Liver (tissue), 9 donors: Measurements from ENCODE around the gene F13A1. TPM values are rescaled to one million over a fixed set of nuclear protein-coding genes. Genes with fewer than 3 reads are reported as not detected.

Experiments used
- DNase-seq: peaks from one replicate; pipeline ENCODE4 v3.0.0-alpha.2; 2017; ENCODE audit warnings: low spot score
- H3K27ac ChIP-seq, 2 donors: one replicate each; pipeline ENCODE4 v1.7.0; 2013; ENCODE audit warnings: inconsistent platforms in 2 of 2, low read length in 2 of 2, control low read depth in 1 of 2, low read depth in 1 of 2, mild to moderate bottlenecking in 1 of 2
- H3K27me3 ChIP-seq, 4 donors: one replicate each; pipeline versions ENCODE4 v1.6.1 to v1.7.0; 2013; ENCODE audit warnings: low read length in 3 of 4, inconsistent platforms in 1 of 4, mild to moderate bottlenecking in 1 of 4, moderate library complexity in 1 of 4; ENCODE audit not compliant: control insufficient read depth in 4 of 4, insufficient read depth in 4 of 4
- H3K36me3 ChIP-seq, 4 donors: one replicate each; pipeline versions ENCODE4 v1.6.1 to v1.7.0; 2013; ENCODE audit warnings: low read length in 3 of 4, mild to moderate bottlenecking in 3 of 4, low read depth in 1 of 4, moderate library complexity in 1 of 4; ENCODE audit not compliant: control insufficient read depth in 4 of 4, insufficient read depth in 3 of 4
- H3K4me1 ChIP-seq, 4 donors: one replicate each; pipeline versions ENCODE4 v1.6.1 to v1.7.0; 2013; ENCODE audit warnings: low read length in 3 of 4, mild to moderate bottlenecking in 3 of 4, moderate library complexity in 1 of 4; ENCODE audit not compliant: control insufficient read depth in 4 of 4, insufficient read depth in 4 of 4
- H3K4me3 ChIP-seq, 3 donors: one replicate each; pipeline versions ENCODE4 v1.6.1 to v1.7.0; 2013; ENCODE audit warnings: low read length in 3 of 3, control low read depth in 1 of 3, low read depth in 1 of 3, mild to moderate bottlenecking in 1 of 3
- H3K9ac ChIP-seq, 2 donors: one replicate each; pipeline ENCODE4 v1.7.0; 2013; ENCODE audit warnings: low read length in 2 of 2, mild to moderate bottlenecking in 2 of 2, moderate library complexity in 2 of 2, control low read depth in 1 of 2, low read depth in 1 of 2
- H3K9me3 ChIP-seq, 4 donors: one replicate each; pipeline versions ENCODE4 v1.6.1 to v1.7.0; 2013; ENCODE audit warnings: low read length in 3 of 4; ENCODE audit not compliant: control insufficient read depth in 4 of 4
- EGR1 ChIP-seq, 2 donors: IDR thresholded peaks; 2 replicates each; pipeline ENCODE4 v1.6.1; 2016 to 2018; ENCODE audit warnings: antibody characterized with exemption in 2 of 2, low read depth in 2 of 2
- FOXA1 ChIP-seq: IDR thresholded peaks from 2 replicates; pipeline ENCODE4 v1.6.1; 2016; ENCODE audit warnings: antibody characterized with exemption
- FOXA2 ChIP-seq: IDR thresholded peaks from 2 replicates; pipeline ENCODE4 v1.6.1; 2016; ENCODE audit warnings: antibody characterized with exemption
- GABPA ChIP-seq, 2 donors: IDR thresholded peaks in 1 of 2; conservative IDR thresholded peaks in 1 of 2; 2 replicates each; pipeline ENCODE4 v1.6.1; 2016; ENCODE audit warnings: antibody characterized with exemption in 2 of 2, mild to moderate bottlenecking in 1 of 2, moderate library complexity in 1 of 2
- HNF4A ChIP-seq, 2 donors: conservative IDR thresholded peaks; 2 replicates each; pipeline ENCODE4 v1.6.1; 2016; ENCODE audit warnings: antibody characterized with exemption in 2 of 2, mild to moderate bottlenecking in 2 of 2
- HNF4G ChIP-seq: IDR thresholded peaks from 2 replicates; pipeline ENCODE4 v1.6.1; 2016; ENCODE audit warnings: antibody characterized with exemption
- JUND ChIP-seq, 2 donors: IDR thresholded peaks; 2 replicates each; pipeline ENCODE4 v1.6.1; 2016; ENCODE audit warnings: antibody characterized with exemption in 2 of 2
- MAX ChIP-seq: IDR thresholded peaks from 2 replicates; pipeline ENCODE4 v1.6.1; 2016; ENCODE audit warnings: antibody characterized with exemption
- NR2F2 ChIP-seq: IDR thresholded peaks from 2 replicates; pipeline ENCODE4 v1.6.1; 2016; ENCODE audit warnings: antibody characterized with exemption
- RAD21 ChIP-seq, 2 donors: IDR thresholded peaks; 2 replicates each; pipeline ENCODE4 v1.6.1; 2016; ENCODE audit warnings: antibody characterized with exemption in 2 of 2, mild to moderate bottlenecking in 2 of 2
- REST ChIP-seq: IDR thresholded peaks from 2 replicates; pipeline ENCODE4 v1.6.1; 2016; ENCODE audit warnings: antibody characterized with exemption, mild to moderate bottlenecking
- RXRA ChIP-seq, 2 donors: IDR thresholded peaks; 2 replicates each; pipeline ENCODE4 v1.6.1; 2017 to 2018; ENCODE audit warnings: antibody characterized with exemption in 2 of 2, mild to moderate bottlenecking in 1 of 2
- SP1 ChIP-seq: IDR thresholded peaks from 2 replicates; pipeline ENCODE4 v1.6.1; 2018; ENCODE audit warnings: antibody characterized with exemption, mild to moderate bottlenecking
- TAF1 ChIP-seq: conservative IDR thresholded peaks from 2 replicates; pipeline ENCODE4 v1.6.1; 2016; ENCODE audit warnings: antibody characterized with exemption, mild to moderate bottlenecking
- YY1 ChIP-seq: IDR thresholded peaks from 2 replicates; pipeline ENCODE4 v1.6.1; 2016; ENCODE audit warnings: antibody characterized with exemption, mild to moderate bottlenecking
- WGBS: extraction: QIAGEN DNeasy Blood & Tissue Kit; methylation state at CpG from one replicate; pipeline ENCODE4 v1.1.7; 2013; 5-methylcytosine and 5-hydroxymethylcytosine counted together
- polyA plus RNA-seq, 2 donors: library from polyadenylated mRNA; stranded (reverse) in 1 of 2; unstranded in 1 of 2; fragments of 200-250 nt in 1 of 2; fragments of >200 nt in 1 of 2; fragmentation: Nextera tagmentation in 1 of 2; extraction: Ambion mirVana in 1 of 2; gene quantifications; one replicate each; pipeline versions ENCODE4 v1.2.1 to v1.2.3, GENCODE V29; 2013 to 2015
- total RNA-seq, 2 donors: library from RNA; depleted of rRNA; stranded (reverse); fragments of >200 nt; gene quantifications; one replicate each; pipeline ENCODE4 v1.2.3, GENCODE V29; 2014
- TF ChIP-seq, protein P1 (sequence below): fragments of 150-350 bp; IDR thresholded peaks from 2 replicates; pipeline ENCODE4 v1.5.1; 2017; ENCODE audit warnings: improper control_type of control experiment, low read depth, low read length; ENCODE audit not compliant: missing input control
- TF ChIP-seq, protein P2 (sequence below): IDR thresholded peaks from 2 replicates; pipeline ENCODE4 v1.6.1; 2016; ENCODE audit warnings: antibody characterized with exemption
- TF ChIP-seq, protein P3 (sequence below): IDR thresholded peaks from 2 replicates; pipeline ENCODE4 v1.6.1; 2016; ENCODE audit warnings: antibody characterized with exemption
- donor health status: healthy.
- donor health status: healthy.
- donor health status: healthy.
- donor health status: healthy.
- donor health status: healthy.

F13A1 gene
- total and polyA plus RNA-seq, 4 donors = 0.46 to 18.3 (median 5.1) TPM

DNA sequence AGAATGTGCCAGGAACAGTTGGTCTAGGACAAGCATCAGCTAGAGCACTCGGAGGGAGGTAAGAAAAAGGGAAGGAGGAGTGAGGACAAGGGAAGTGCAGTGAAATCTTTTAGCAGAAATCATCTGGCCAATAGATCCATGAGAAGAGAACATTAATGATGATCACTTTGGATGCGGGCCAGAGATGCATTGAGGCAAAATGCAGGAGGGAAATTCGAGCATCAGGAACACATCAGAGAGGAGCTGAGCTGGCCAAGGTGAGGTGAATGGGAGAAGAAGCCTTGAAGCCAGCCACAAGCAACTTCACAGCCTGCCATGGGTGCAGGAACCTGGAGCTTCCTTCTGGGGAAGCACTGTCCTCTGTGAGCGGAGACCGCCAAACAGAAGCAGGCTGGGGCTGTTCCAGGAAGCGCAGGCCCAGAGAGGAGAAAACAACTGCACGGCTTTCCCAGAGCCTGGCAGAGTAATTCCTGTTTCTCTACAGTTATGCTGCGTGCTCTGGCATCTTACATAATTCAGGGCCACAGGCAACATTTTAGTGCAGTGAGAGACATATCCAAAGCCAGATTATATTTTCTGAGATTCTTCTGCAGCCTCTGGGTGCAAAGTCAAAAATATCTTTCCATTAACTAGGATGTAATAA lies 143.8 kb downstream of the F13A1 start:
- H3K9me3 ChIP-seq = no peaks in the 10 kb centered on the region
- no peak overlapping the region for H3K9ac ChIP-seq
- no peaks in the 10 kb centered on the region for H3K36me3 ChIP-seq
- peaks cover 0 to 6% (median 0%) of the 10 kb centered on the region in 4 donors for H3K27me3 ChIP-seq
- DNase-seq = no peak
- no peak overlapping the region for H3K4me3 ChIP-seq
- no peak overlapping the region for H3K27ac ChIP-seq
- no peaks in the 10 kb centered on the region for H3K4me1 ChIP-seq
- WGBS = 57% methylated on average over 8 of the region's 8 CpGs
- TF ChIP-seq RXRA (IDR thresholded peaks at IDR 0.05) (no peak), MAX (no peak), HNF4G (no peak), SP1 (no peak), EGR1 (IDR thresholded peaks at IDR 0.05; ENCODE audit: low read depth in 2 of 2) (no peak), RAD21 (IDR thresholded peaks at IDR 0.05) (no peak), GABPA (IDR thresholded peaks at IDR 0.05 in 1 of 2, conservative IDR thresholded peaks at IDR 0.05 in 1 of 2) (no peak), REST (no peak), NR2F2 (no peak), JUND (IDR thresholded peaks at IDR 0.05) (no peak), HNF4A (conservative IDR thresholded peaks at IDR 0.05) (no peak), FOXA2 (no peak), YY1 (no peak), FOXA1 (no peak), TAF1 (no peak)
- TF ChIP-seq, protein P1, sequence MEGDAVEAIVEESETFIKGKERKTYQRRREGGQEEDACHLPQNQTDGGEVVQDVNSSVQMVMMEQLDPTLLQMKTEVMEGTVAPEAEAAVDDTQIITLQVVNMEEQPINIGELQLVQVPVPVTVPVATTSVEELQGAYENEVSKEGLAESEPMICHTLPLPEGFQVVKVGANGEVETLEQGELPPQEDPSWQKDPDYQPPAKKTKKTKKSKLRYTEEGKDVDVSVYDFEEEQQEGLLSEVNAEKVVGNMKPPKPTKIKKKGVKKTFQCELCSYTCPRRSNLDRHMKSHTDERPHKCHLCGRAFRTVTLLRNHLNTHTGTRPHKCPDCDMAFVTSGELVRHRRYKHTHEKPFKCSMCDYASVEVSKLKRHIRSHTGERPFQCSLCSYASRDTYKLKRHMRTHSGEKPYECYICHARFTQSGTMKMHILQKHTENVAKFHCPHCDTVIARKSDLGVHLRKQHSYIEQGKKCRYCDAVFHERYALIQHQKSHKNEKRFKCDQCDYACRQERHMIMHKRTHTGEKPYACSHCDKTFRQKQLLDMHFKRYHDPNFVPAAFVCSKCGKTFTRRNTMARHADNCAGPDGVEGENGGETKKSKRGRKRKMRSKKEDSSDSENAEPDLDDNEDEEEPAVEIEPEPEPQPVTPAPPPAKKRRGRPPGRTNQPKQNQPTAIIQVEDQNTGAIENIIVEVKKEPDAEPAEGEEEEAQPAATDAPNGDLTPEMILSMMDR = no peak
- TF ChIP-seq, protein P2, sequence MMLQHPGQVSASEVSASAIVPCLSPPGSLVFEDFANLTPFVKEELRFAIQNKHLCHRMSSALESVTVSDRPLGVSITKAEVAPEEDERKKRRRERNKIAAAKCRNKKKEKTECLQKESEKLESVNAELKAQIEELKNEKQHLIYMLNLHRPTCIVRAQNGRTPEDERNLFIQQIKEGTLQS = no peak
- TF ChIP-seq, protein P3, sequence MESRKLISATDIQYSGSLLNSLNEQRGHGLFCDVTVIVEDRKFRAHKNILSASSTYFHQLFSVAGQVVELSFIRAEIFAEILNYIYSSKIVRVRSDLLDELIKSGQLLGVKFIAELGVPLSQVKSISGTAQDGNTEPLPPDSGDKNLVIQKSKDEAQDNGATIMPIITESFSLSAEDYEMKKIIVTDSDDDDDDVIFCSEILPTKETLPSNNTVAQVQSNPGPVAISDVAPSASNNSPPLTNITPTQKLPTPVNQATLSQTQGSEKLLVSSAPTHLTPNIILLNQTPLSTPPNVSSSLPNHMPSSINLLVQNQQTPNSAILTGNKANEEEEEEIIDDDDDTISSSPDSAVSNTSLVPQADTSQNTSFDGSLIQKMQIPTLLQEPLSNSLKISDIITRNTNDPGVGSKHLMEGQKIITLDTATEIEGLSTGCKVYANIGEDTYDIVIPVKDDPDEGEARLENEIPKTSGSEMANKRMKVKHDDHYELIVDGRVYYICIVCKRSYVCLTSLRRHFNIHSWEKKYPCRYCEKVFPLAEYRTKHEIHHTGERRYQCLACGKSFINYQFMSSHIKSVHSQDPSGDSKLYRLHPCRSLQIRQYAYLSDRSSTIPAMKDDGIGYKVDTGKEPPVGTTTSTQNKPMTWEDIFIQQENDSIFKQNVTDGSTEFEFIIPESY = no peak
